ENCODE measurements around the gene SYNPO.

Gene SYNPO

GRCh38 chr5:150637245-150638052 is 3.0 kb upstream of the SYNPO start:
- Histone ChIP-seq H3K79me2 (ENCODE audit: low read length) (no peaks in the 10 kb centered on the region), H4K20me1 (ENCODE audit: insufficient read depth, low read length) (no peaks in the 10 kb centered on the region), H3K4me1 (ENCODE audit: low read length) (no peaks in the 10 kb centered on the region), H3K4me3 (ENCODE audit: low read length) (no peak overlapping the region), H3K36me3 (replicated peaks; ENCODE audit: insufficient read depth, low read length) (no peaks in the 10 kb centered on the region), H2AFZ (ENCODE audit: low read length) (no peak overlapping the region), H3K27me3 (replicated peaks; ENCODE audit: insufficient read depth, low read length) (no peaks in the 10 kb centered on the region; the same call in 1 of the 2 replicates), H3K27ac (ENCODE audit: low read length) (no peak overlapping the region), H3K9me2 (replicated peaks; ENCODE audit: insufficient read depth, low read length) (no peaks in the 10 kb centered on the region), H3F3A (ENCODE audit: insufficient read depth, low read length) (no peaks in the 10 kb centered on the region), H3K4me2 (ENCODE audit: low read depth, low read length) (no peak overlapping the region), H3K9ac (ENCODE audit: low read length) (no peak overlapping the region), H3K9me3 (replicated peaks; ENCODE audit: insufficient read depth, low read length) (no peaks in the 10 kb centered on the region)
- no peak for DNase-seq
- TF ChIP-seq EZH2phosphoT487 (IDR thresholded peaks at IDR 0.05; ENCODE audit: low read length) (no peak), EZH2 (optimal IDR thresholded peaks at IDR 0.05; ENCODE audit: low read depth, low read length) (no peak), CTCF (IDR thresholded peaks at IDR 0.05; ENCODE audit: low read length) (no peak)

- Histone ChIP-seq H2AFZ (ENCODE audit: low read length) (no peak overlapping the region), H3K9me2 (replicated peaks; ENCODE audit: insufficient read depth, low read length) (no peaks in the 10 kb centered on the region), H3K27ac (ENCODE audit: low read length) (no peak overlapping the region), H3K9me3 (replicated peaks; ENCODE audit: insufficient read depth, low read length) (no peaks in the 10 kb centered on the region), H4K20me1 (ENCODE audit: insufficient read depth, low read length) (no peaks in the 10 kb centered on the region), H3K4me2 (ENCODE audit: low read depth, low read length) (no peak overlapping the region), H3K4me1 (ENCODE audit: low read length) (no peaks in the 10 kb centered on the region), H3K27me3 (replicated peaks; ENCODE audit: insufficient read depth, low read length) (no peaks in the 10 kb centered on the region; the same call in 1 of the 2 replicates), H3K9ac (ENCODE audit: low read length) (no peak overlapping the region), H3K36me3 (replicated peaks; ENCODE audit: insufficient read depth, low read length) (no peaks in the 10 kb centered on the region), H3K79me2 (ENCODE audit: low read length) (no peaks in the 10 kb centered on the region), H3K4me3 (ENCODE audit: low read length) (no peak overlapping the region), H3F3A (ENCODE audit: insufficient read depth, low read length) (no peaks in the 10 kb centered on the region)
- TF ChIP-seq EZH2 (optimal IDR thresholded peaks at IDR 0.05; ENCODE audit: low read depth, low read length) (no peak), CTCF (IDR thresholded peaks at IDR 0.05; ENCODE audit: low read length) (no peak), EZH2phosphoT487 (IDR thresholded peaks at IDR 0.05; ENCODE audit: low read length) (no peak)
- no peak for DNase-seq
Measured at GRCh38 chr5:150638053-150638444, 2.4 kb upstream of the SYNPO start.

- no peaks in the 10 kb centered on the region for H3K9me3 ChIP-seq (replicated peaks; ENCODE audit: insufficient read depth, low read length)
- no peak overlapping the region for H3K4me2 ChIP-seq (ENCODE audit: low read depth, low read length)
- H3K27ac ChIP-seq (ENCODE audit: low read length), result no peak overlapping the region
- no peaks in the 10 kb centered on the region for H3K36me3 ChIP-seq (replicated peaks; ENCODE audit: insufficient read depth, low read length)
- no peak overlapping the region for H3K4me3 ChIP-seq (ENCODE audit: low read length)
- H3K79me2 ChIP-seq (ENCODE audit: low read length), result no peaks in the 10 kb centered on the region
- no peak for TF ChIP-seq EZH2phosphoT487 (IDR thresholded peaks at IDR 0.05; ENCODE audit: low read length)
- TF ChIP-seq CTCF (IDR thresholded peaks at IDR 0.05; ENCODE audit: low read length), result no peak
- no peak for TF ChIP-seq EZH2 (optimal IDR thresholded peaks at IDR 0.05; ENCODE audit: low read depth, low read length)
- DNase-seq, result no peak
- H2AFZ ChIP-seq (ENCODE audit: low read length), result no peak overlapping the region
- H3K4me1 ChIP-seq (ENCODE audit: low read length), result no peaks in the 10 kb centered on the region
- H4K20me1 ChIP-seq (ENCODE audit: insufficient read depth, low read length), result no peaks in the 10 kb centered on the region
- no peaks in the 10 kb centered on the region; the same call in 1 of the 2 replicates for H3K27me3 ChIP-seq (replicated peaks; ENCODE audit: insufficient read depth, low read length)
- H3K9me2 ChIP-seq (replicated peaks; ENCODE audit: insufficient read depth, low read length), result no peaks in the 10 kb centered on the region
- no peak overlapping the region for H3K9ac ChIP-seq (ENCODE audit: low read length)
- no peaks in the 10 kb centered on the region for H3F3A ChIP-seq (ENCODE audit: insufficient read depth, low read length)
Measured at GRCh38 chr5:150638488-150639376, 1.7 kb upstream of the SYNPO start.
